HEK293 (cell line): Measurements from ENCODE around the gene APOL1.
"Not testable (repeated sequence)": the region's sequence is repeated elsewhere in the genome, so short reads cannot be mapped to it uniquely, and the experiment has no call there.

ENCODE experiments used
- CTCF ChIA-PET: fragments of 350-600 bp; formaldehyde crosslinking; extraction: SDS; loops from one replicate; lab custom pipeline; 2021; ENCODE audit warnings: antibody characterized with exemption; lab: Yijun Ruan, JAX
- POLR2A ChIA-PET: fragments of 300-600 bp; formaldehyde crosslinking; extraction: SDS; loops from one replicate; lab custom pipeline; 2020; ENCODE audit warnings: antibody characterized with exemption, inconsistent platforms; lab: Yijun Ruan, JAX
- H3K27ac ChIP-seq: fragments of 200-500 bp; sonication (Bioruptor generic); 2 replicates; pipeline ENCODE4 v1.5.1; 2014; ENCODE audit warnings: low read depth, low read length, control low read depth, inconsistent platforms; ENCODE audit errors: extremely low read depth
- H3K36me3 ChIP-seq, 2 experiments: fragments of 200-500 bp in 1 of 2; sonication (Bioruptor generic) in 1 of 2; 1 replicate in 1 of 2; 2 replicates in 1 of 2; pipeline ENCODE4 v1.5.1; 2014 to 2017; ENCODE audit warnings: inconsistent platforms in 2 of 2, low read length in 2 of 2; ENCODE audit not compliant: control insufficient read depth in 2 of 2, insufficient read depth in 1 of 2
- H3K4me1 ChIP-seq: fragments of 200-500 bp; sonication (Bioruptor generic); 2 replicates; pipeline ENCODE4 v1.5.1; 2014; ENCODE audit warnings: mild to moderate bottlenecking, low read length, inconsistent platforms; ENCODE audit not compliant: control insufficient read depth, insufficient read depth
- H3K4me3 ChIP-seq: 2 replicates; pipeline ENCODE4 v1.5.1; 2011; ENCODE audit warnings: low read depth, mild to moderate bottlenecking, control low read depth, low read length, moderate library complexity
- H3K9me3 ChIP-seq: fragments of 200-500 bp; sonication (Bioruptor generic); 2 replicates; pipeline ENCODE4 v1.5.1; 2014; ENCODE audit warnings: low read depth, low read length, inconsistent platforms; ENCODE audit not compliant: control insufficient read depth, insufficient read depth
- ZNF132 ChIP-seq: fragments of 450-650 bp; formaldehyde crosslinking; IDR thresholded peaks from 2 replicates; pipeline ENCODE4 v1.5.1; 2017; ENCODE audit warnings: missing biosample characterization, missing genetic modification characterization, borderline replicate concordance
- ZNF302 ChIP-seq: fragments of 450-650 bp; formaldehyde crosslinking; IDR thresholded peaks from 2 replicates; pipeline ENCODE4 v1.5.1; 2016; ENCODE audit warnings: missing biosample characterization, missing genetic modification characterization, low read depth
- ZNF391 ChIP-seq: fragments of 450-650 bp; formaldehyde crosslinking; IDR thresholded peaks from 2 replicates; pipeline ENCODE4 v1.5.1; 2016; ENCODE audit warnings: low read depth, missing biosample characterization, missing genetic modification characterization, borderline replicate concordance
- ZNF544 ChIP-seq: fragments of 450-650 bp; formaldehyde crosslinking; IDR thresholded peaks from 2 replicates; pipeline ENCODE4 v1.5.0; 2017; ENCODE audit warnings: missing biosample characterization, missing genetic modification characterization
- ZSCAN5A ChIP-seq: fragments of 450-650 bp; formaldehyde crosslinking; IDR thresholded peaks from 2 replicates; pipeline ENCODE4 v1.5.1; 2016; ENCODE audit warnings: missing biosample characterization, missing genetic modification characterization
- TF ChIP-seq, protein P1 (sequence below): fragments of 450-650 bp; formaldehyde crosslinking; IDR thresholded peaks from 2 replicates; pipeline ENCODE4 v1.5.1; 2016; ENCODE audit warnings: missing biosample characterization, missing genetic modification characterization

Gene APOL1

GRCh38 chr22:36261675-36262074 is 8.7 kb downstream of the APOL1 start:
- TF ChIP-seq, protein P1, sequence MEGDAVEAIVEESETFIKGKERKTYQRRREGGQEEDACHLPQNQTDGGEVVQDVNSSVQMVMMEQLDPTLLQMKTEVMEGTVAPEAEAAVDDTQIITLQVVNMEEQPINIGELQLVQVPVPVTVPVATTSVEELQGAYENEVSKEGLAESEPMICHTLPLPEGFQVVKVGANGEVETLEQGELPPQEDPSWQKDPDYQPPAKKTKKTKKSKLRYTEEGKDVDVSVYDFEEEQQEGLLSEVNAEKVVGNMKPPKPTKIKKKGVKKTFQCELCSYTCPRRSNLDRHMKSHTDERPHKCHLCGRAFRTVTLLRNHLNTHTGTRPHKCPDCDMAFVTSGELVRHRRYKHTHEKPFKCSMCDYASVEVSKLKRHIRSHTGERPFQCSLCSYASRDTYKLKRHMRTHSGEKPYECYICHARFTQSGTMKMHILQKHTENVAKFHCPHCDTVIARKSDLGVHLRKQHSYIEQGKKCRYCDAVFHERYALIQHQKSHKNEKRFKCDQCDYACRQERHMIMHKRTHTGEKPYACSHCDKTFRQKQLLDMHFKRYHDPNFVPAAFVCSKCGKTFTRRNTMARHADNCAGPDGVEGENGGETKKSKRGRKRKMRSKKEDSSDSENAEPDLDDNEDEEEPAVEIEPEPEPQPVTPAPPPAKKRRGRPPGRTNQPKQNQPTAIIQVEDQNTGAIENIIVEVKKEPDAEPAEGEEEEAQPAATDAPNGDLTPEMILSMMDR, result 0 out of 2 replicates have a peak, but pooled peaks have one; percentile 20
- H3K4me3 ChIP-seq, H3K9me3 ChIP-seq, H3K4me1 ChIP-seq, H3K36me3 ChIP-seq, H3K27ac ChIP-seq, POLR2A ChIA-PET: not testable (repeated sequence)
- CTCF ChIA-PET, result interaction anchor here (0.6 to 1.2 kb wide), 6 partner anchors 9 to 197 kb away, joined by 3 to 5 read pairs (median 3); partner anchors contain the start of gene APOL1

DNA sequence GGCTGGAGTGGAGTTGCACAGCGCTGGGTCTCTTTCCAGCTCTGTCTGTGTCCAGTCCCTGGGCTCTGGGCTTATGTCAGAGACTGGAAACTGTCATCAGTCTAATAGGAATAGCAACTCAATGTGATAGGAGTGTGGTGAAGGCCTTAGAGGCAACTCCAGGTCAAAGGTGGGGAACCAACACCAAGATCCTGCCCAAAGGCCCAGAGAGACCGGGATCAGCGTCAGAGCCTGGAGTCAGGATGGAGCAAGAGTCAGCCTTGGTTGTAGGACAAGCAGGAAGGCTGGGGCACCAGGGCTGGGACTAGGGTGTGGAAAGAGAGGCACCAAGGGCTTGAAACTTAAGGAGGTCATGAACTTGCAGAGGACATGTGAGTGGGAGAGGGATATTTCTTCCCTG is 9.4 kb downstream of the APOL1 start:
- CTCF ChIA-PET, result interaction anchor here (0.9 kb wide), 1 partner anchor 26 kb away, joined by 3 read pairs; no protein-coding TSS in a partner anchor
- H3K27ac ChIP-seq, H3K9me3 ChIP-seq, H3K36me3 ChIP-seq, H3K4me1 ChIP-seq, POLR2A ChIA-PET, H3K4me3 ChIP-seq: not testable (repeated sequence)

DNA sequence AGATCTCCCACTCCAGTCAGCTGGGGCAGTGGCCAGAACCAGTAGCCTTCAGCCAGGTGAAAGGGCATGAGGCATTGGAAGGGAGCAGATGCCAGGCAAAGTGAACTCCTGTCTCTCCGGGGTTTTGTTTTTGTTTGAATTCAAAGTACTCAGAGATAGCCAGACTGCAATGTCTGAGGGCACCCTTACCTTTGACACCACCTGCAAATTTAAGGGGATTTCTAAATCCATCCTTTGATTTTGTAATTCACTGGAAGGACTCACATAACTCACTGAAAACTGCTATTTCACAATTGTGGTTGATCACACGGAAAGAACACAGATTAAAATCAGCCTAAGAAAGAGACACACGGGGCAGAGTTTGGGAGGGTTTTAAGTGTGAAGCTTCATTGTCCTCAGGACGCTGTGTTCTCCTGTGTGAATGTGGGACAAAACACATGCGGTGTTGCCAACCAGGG is 10.3 kb downstream of the APOL1 start:
- H3K4me3 ChIP-seq, POLR2A ChIA-PET, H3K36me3 ChIP-seq, H3K9me3 ChIP-seq, H3K4me1 ChIP-seq, H3K27ac ChIP-seq: not testable (repeated sequence)
- CTCF ChIA-PET, result interaction anchor here (1.2 to 2.5 kb wide), 2 partner anchors 22 to 25 kb away, joined by 3 to 11 read pairs; partner anchors contain the start of gene APOL2

DNA sequence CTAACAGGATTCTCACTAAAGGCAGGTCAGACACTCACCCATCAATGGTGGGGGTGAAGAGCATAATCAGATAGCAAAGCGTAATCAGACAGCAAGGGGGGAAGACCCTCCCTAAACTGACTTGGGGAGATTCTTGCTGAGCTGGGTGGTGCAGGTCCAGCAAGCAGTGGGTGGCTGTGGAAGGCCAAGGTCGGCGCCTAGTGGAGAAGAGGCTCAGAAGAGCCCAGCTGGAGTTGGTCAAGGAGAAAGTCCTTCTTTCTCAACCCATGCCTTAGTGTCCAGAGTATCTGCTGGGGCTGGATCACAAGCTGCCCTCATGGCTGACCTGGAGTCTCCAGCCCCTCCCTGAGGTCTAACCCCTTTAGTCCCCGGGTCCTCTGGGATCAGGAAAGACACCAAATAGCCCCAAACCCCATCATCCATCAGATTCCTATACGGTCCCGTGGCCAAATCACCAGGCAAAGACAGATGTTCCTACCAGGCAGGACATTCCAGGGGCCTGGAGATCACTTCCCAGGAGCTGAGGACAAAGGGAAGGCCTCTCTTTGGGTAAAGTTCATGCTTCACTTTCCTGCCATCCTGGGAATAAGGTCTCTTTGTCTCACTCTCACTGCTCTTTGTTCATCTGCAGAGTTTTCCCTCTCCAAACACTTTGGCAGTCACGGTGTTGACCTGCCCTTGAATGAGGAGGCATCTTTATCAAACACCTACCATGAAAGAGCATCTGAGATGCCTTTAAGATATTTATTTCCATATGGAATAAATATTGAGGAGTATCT is 11.1 kb downstream of the APOL1 start:
- ChIA-PET CTCF (interaction anchor here (1.1 to 2.5 kb wide), 3 partner anchors 21 to 47 kb away, joined by 3 to 11 read pairs (median 3); partner anchors contain the start of gene APOL2), POLR2A (interaction anchor here (0.6 kb wide), 1 partner anchor 14 kb away, joined by 3 read pairs; no protein-coding TSS in a partner anchor)
- H3K27ac ChIP-seq, H3K4me3 ChIP-seq, H3K36me3 ChIP-seq, H3K4me1 ChIP-seq, H3K9me3 ChIP-seq: not testable (repeated sequence)

- H3K27ac ChIP-seq, result no peak overlapping the region
- ChIA-PET POLR2A (interaction anchor here (1.1 kb wide), 1 partner anchor 28 kb away, joined by 4 read pairs; the partner anchor contains the start of gene APOL2), CTCF (interaction anchor here (0.9 to 2.7 kb wide), 2 partner anchors 11 to 19 kb away, joined by 3 to 13 read pairs; no protein-coding TSS in a partner anchor)
- TF ChIP-seq ZNF391 (tag by site-specific recombination) (no peak), ZNF132 (tag by site-specific recombination) (no peak), ZSCAN5A (tag by site-specific recombination) (no peak), ZNF544 (no peak), ZNF302 (no peak)
- no peaks in the 10 kb centered on the region for H3K36me3 ChIP-seq
- H3K4me1 ChIP-seq, result no peaks in the 10 kb centered on the region
- H3K4me3 ChIP-seq, result no peak overlapping the region
- no peaks in the 10 kb centered on the region for H3K9me3 ChIP-seq
These were observed 14.1 kb downstream of the APOL1 start for GRCh38 chr22:36267058-36267457.
